HEK293T (cell line): ENCODE measurements around the gene PEA15.

Source experiments
- ARNT ChIP-seq: fragments of 450-650 bp; IDR thresholded peaks from 2 replicates; pipeline ENCODE4 v1.6.1; 2017; ENCODE audit warnings: mild to moderate bottlenecking
- BHLHE40 ChIP-seq: fragments of 450-650 bp; IDR thresholded peaks from 2 replicates; pipeline ENCODE4 v1.6.1; 2016; ENCODE audit warnings: mild to moderate bottlenecking, moderate library complexity, borderline replicate concordance
- CTBP1 ChIP-seq: fragments of 450-650 bp; IDR thresholded peaks from 2 replicates; pipeline ENCODE4 v1.6.1; 2016; ENCODE audit warnings: borderline replicate concordance
- FOXA1 ChIP-seq: fragments of 450-650 bp; IDR thresholded peaks from 2 replicates; pipeline ENCODE4 v1.6.1; 2016; ENCODE audit warnings: mild to moderate bottlenecking
- FOXK2 ChIP-seq: fragments of 450-650 bp; IDR thresholded peaks from 2 replicates; pipeline ENCODE4 v1.6.1; 2016; ENCODE audit warnings: mild to moderate bottlenecking
- FOXM1 ChIP-seq: fragments of 450-650 bp; IDR thresholded peaks from 2 replicates; pipeline ENCODE4 v1.6.1; 2017; ENCODE audit warnings: mild to moderate bottlenecking, borderline replicate concordance
- HDGF ChIP-seq: fragments of 450-650 bp; IDR thresholded peaks from 2 replicates; pipeline ENCODE4 v1.6.1; 2017; ENCODE audit warnings: antibody characterized with exemption, borderline replicate concordance
- LEF1 ChIP-seq: fragments of 450-650 bp; IDR thresholded peaks from 2 replicates; pipeline ENCODE4 v1.6.1; 2017; ENCODE audit warnings: mild to moderate bottlenecking, borderline replicate concordance
- NFRKB ChIP-seq: fragments of 450-650 bp; IDR thresholded peaks from 2 replicates; pipeline ENCODE4 v1.6.1; 2016; ENCODE audit warnings: mild to moderate bottlenecking, moderate library complexity
- SP1 ChIP-seq: fragments of 450-650 bp; IDR thresholded peaks from 2 replicates; pipeline ENCODE4 v1.6.1; 2017
- ZNF384 ChIP-seq: fragments of 450-650 bp; IDR thresholded peaks from 2 replicates; pipeline ENCODE4 v1.6.1; 2016

DNA sequence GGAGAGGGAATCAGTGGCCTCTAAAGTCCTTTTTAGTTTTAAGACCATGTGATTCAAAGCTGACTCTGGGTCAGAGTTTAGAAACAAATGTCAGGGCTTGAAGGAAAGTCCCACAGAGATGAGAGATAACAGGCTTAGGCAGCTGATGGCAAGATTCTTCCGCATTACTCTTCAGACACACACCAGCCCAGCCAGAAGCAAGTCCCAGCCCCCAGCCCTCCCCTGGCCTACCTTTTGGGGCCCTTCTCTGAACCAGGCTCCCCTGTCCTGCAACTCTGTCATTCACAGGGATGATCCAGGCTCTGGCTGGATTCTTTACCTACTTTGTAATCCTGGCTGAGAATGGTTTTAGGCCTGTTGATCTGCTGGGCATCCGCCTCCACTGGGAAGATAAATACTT, 28.0 kb upstream of the PEA15 start:
- no peak for TF ChIP-seq FOXA1
- TF ChIP-seq FOXK2, result no peak
- TF ChIP-seq NFRKB, result no peak
- TF ChIP-seq SP1, result no peak
- no peak for TF ChIP-seq LEF1
- no peak for TF ChIP-seq BHLHE40
- no peak for TF ChIP-seq ARNT
- no peak for TF ChIP-seq CTBP1
- TF ChIP-seq FOXM1, result no peak
- TF ChIP-seq HDGF, result no peak
- TF ChIP-seq ZNF384, result no peak
